Hematopoietic multipotent progenitor cell treated with erythropoietin and hydrocortisone succinate and interleukin-3 and kit ligand, for 17 days (in vitro differentiated cells): ENCODE results near the gene C17orf50.

Source experiments
- DNase-seq: peaks from one replicate; pipeline ENCODE4 v3.0.0-alpha.2; 2015; ENCODE audit warnings: low spot score

Gene C17orf50

GRCh38 chr17:35752945-35753764 lies 7.5 kb upstream of the C17orf50 start, which contains the start of gene GAS2L2:
Gene GAS2L2 (minus strand): TSS chr17:35753239. CDS start chr17:35752850, 389 bp downstream.
- no peak for DNase-seq

- no peak for DNase-seq
Observed at GRCh38 chr17:35757243-35757642, 3.4 kb upstream of the C17orf50 start.

DNA sequence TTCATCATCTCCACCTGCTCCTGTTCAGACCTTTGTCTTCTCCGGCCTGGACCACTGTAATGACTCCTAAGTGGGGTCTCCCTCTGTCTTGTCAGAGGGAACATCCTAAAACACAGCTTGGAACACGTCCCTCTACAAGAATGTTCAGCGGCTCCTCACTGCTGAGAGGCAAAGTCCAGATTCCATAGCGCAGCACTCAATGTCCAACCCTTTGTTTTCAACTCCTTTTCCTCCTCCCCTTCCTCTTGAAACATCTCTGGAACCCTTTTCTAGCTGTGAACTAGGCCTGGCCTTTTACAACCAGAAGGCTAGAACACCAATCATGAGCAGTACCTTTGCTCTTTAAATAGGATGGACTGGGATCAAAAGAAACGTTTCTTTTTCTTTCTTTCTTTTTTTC lies 914 bp downstream of the C17orf50 start:
- DNase-seq = no peak

- no peak for DNase-seq
Observed at GRCh38 chr17:35763767-35764122, 3.1 kb downstream of the C17orf50 start.

DNA sequence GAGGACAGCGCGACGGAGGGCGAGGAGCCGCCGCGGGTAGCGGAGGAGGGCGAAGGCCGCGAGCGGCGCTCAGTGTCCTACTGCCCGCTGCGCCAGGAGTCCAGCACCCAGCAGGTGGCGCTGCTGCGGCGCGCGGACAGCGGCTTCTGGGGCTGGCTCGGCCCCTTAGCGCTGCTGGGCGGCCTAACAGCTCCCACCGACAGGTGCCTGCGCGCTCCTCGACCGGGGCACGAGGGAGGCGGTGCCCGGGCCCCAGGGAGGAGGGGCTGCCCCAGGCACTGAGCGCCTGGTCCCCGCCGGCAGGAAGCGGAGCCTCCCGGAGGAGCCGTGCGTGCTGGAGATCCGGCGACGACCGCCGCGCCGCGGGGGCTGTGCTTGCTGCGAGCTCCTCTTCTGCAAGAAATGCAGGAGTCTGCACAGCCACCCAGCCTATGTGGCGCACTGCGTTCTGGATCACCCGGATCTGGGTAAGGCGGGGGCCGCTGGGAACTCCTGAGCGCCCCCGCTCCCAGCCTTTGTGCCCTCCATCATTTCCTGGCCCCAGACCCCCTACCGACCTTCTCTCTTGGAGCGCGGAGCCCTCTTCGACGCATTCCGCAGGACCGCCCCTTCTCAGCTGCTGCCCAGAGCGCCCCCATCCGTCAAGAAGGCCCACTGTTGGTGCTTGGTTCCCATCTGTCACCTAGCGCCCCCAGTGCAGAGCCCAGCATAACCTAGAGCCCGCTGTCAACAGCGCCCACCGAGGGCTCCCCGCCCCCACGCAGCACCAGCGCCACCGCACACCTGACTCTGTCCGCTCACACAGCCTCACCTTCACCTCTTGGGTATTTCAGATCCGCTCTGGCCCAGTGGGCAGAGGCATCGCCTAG lies 3.7 kb downstream of the C17orf50 start:
- peak; percentile 85 for DNase-seq

DNA sequence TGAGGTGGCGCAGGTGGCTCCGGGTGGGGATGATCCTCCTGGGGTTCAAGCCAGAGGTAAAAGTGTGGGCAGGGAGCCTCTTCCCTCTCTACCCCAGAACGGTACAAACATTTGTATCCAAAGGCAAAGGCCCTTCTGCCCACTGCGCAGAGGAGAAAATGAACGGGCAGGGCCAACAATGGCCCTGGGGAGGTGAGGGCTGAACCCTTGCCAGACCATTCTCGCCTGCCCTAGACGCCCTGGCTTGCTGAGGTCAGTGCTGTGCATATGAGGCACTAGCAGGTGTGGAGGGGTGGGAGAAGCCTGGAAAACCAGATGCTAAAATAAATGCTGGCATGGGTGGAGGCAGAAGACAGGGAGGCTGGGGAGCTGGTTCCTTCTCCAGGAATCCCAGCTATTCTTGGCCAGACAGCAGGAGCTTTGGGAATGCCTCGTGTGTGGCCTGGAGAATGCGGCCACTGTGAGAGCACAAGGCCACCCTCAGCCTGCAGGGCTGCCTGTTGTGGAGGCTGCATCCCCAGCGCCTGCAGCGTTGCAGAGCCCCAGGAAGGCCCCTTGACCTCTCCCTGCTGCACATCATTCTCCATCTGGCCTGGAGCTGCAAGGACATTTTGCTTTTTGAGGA lies 4.5 kb downstream of the C17orf50 start:
- DNase-seq = no peak

- no peak for DNase-seq
Observed at GRCh38 chr17:35765756-35766488, 5.2 kb downstream of the C17orf50 start.

- DNase-seq = no peak
Observed at GRCh38 chr17:35766489-35766877, 5.8 kb downstream of the C17orf50 start.

DNA sequence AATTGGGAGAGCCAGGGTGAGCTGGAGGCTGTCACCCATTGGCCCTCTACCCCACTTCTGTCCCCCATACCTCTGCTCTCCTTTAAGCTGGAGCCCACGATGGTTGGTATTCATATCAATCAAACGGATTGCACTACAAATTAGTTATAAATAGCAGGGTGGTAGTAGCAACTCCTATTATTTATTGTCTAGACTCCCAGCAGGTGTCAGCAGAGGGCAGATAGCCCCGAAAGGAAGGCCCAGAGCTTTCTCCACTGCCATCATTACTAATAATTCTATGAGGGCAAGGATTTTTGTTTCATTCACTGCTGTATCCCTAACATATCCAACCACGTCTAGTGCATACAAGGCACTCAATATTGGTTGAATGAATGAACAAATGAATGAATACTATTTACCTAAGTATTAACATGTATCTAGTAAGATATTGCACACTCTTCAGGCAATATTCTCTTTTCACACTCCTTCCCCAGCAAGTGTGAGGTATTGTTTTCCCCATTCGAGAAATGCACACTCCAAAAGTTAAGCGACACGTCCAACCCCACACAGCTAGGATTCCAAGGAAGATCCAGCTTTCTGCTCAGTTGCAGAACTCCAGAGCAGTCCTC lies 6.3 kb downstream of the C17orf50 start:
- DNase-seq = no peak

DNA sequence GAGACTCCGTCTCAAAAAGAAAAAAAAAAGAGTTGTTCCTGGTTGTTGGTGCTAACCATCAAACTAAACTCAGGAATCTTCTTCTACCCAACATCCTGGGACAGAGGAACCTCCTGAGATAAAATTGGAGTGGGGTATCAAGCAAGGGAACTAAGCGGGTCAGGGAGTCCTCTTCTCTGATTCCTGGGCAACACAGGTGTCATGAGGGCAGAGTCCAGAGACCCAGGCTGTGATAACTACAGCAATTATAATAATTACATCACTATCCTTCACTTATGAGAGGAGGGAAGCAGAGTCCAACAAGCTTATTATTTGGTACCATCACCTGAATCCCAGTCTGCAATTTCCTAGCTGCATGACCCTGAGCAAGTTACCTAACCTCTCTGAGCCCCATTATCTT lies 8.1 kb downstream of the C17orf50 start:
- no peak for DNase-seq

DNA sequence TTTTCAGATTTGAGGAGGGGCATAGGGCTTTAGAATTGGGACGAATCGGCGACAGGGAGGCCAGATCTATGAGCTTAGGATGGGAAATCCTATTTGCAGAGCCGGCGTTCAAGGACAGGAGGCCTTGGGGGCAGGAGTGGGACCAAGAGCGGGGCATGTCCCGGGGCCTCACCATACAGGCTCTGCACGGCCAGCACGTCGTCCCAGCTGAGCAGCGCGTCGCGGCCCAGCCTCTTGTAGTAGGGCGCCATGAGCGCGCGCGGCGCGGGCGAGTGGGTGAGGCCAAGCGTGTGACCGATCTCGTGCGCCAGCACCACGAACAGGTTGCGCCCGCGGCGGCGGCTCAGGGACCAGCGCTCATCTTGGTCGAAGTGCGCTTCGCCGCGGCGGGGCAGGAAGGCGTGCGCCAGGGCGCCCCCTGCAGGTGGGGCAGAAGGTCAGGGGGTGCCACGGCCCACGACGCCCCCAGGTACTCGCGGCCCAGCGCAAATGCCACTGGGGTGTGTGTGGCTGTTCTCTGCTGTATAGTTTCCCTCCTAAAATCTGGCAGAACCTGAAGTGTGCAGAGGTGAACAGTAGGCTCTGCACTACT lies 9.3 kb downstream of the C17orf50 start:
- DNase-seq = no peak

GRCh38 chr17:35773129-35773528 lies 12.4 kb downstream of the C17orf50 start:
- DNase-seq = no peak

DNA sequence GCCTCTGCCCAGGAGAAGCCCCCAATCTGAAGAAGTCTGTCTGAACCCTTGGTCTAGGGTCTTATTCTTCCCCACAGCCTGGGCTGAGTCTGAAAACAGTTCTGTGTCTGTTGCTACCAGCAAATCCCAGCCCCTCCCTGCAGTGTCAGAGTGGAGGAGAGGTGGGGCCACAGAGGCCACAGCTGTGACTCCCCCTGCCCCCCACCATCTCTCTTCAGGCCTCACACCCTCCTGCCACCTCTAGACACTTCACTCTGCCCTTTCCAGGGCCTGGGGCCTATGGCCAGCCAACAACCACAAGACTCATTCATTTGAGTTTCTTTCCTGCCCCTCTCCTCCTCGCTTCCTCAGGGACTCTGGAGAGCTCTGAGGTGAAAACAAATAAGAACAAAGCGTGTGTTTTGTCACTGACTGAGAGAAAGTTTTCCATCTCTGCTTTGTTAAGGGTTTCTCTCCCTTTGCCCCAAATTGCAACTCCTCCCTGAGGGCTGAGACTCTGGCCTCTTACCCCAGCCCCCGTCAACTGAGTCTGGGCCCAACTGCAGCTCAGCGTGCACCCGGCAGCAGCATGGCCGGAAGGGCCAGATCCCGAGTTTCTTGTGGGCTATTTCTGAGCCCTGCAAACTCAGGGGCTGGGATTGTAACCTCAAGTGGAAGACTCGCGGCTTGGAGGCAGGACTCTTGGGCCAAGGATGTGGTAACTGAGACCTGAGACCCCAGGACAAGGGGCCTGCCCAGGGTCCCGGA lies 13.2 kb downstream of the C17orf50 start:
- DNase-seq = no peak

- no peak for DNase-seq
Observed at GRCh38 chr17:35774499-35774898, 13.8 kb downstream of the C17orf50 start.

- DNase-seq = no peak
Observed at GRCh38 chr17:35775039-35775438, 14.4 kb downstream of the C17orf50 start.

GRCh38 chr17:35775583-35775982 lies 14.9 kb downstream of the C17orf50 start:
- no peak for DNase-seq

GRCh38 chr17:35778641-35779196 lies 18.0 kb downstream of the C17orf50 start:
- no peak for DNase-seq

GRCh38 chr17:35780950-35781349 lies 20.3 kb downstream of the C17orf50 start:
- no peak for DNase-seq

DNA sequence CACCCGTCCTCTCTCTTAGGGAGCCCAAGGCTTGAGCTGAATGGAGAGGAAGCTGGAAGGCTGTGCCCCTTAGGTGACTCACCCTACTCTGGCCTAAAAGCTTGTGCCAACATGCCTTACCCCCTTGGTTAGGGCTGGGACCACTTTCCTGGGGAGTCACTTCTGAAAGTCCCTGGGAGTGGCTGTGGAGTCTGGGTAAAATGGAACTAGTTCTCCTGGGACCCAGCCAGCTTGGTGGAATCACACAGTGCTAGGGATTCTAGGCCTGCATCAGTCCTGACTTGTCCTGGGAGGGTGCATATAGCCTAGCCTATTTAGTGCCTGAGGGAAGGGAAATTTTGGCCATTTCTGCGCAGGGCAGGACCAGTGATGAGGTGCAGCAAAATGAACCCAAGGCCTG lies 24.2 kb downstream of the C17orf50 start:
- no peak for DNase-seq

- no peak for DNase-seq
Observed at GRCh38 chr17:35786941-35787432, 26.3 kb downstream of the C17orf50 start.
